ENCODE measurements around the gene FLRT2.

DNA sequence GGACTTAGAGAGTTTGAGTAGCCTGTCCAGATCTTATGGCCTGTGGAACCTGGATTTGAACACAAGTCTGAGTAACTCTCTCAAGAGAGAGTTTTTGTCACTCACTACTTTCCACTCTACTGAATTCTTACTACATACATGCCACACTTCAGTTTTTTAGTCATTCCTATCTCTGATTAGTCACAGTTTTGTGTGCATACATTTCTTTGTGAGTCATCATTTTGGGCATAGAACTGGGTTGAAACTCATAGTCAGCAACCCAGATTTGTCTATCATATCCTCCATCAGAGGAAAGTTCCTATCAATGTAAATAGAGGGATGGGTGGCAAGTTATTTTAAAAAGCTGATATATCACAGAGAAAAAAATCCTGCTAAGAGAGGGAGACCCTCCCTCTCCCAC, 42.9 kb downstream of the FLRT2 start:
- TF ChIP-seq CTCF (IDR thresholded peaks at IDR 0.05) (no peak), POLR2AphosphoS5 (IDR thresholded peaks at IDR 0.05; ENCODE audit: low read depth, low read length) (no peak), TCF7L2 (IDR thresholded peaks at IDR 0.05; ENCODE audit: low read depth, low read length) (no peak), SIN3A (IDR thresholded peaks at IDR 0.05; ENCODE audit: borderline replicate concordance, insufficient read depth, low read depth, low read length) (no peak)
- TF ChIP-seq, protein P1, sequence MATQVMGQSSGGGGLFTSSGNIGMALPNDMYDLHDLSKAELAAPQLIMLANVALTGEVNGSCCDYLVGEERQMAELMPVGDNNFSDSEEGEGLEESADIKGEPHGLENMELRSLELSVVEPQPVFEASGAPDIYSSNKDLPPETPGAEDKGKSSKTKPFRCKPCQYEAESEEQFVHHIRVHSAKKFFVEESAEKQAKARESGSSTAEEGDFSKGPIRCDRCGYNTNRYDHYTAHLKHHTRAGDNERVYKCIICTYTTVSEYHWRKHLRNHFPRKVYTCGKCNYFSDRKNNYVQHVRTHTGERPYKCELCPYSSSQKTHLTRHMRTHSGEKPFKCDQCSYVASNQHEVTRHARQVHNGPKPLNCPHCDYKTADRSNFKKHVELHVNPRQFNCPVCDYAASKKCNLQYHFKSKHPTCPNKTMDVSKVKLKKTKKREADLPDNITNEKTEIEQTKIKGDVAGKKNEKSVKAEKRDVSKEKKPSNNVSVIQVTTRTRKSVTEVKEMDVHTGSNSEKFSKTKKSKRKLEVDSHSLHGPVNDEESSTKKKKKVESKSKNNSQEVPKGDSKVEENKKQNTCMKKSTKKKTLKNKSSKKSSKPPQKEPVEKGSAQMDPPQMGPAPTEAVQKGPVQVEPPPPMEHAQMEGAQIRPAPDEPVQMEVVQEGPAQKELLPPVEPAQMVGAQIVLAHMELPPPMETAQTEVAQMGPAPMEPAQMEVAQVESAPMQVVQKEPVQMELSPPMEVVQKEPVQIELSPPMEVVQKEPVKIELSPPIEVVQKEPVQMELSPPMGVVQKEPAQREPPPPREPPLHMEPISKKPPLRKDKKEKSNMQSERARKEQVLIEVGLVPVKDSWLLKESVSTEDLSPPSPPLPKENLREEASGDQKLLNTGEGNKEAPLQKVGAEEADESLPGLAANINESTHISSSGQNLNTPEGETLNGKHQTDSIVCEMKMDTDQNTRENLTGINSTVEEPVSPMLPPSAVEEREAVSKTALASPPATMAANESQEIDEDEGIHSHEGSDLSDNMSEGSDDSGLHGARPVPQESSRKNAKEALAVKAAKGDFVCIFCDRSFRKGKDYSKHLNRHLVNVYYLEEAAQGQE (IDR thresholded peaks at IDR 0.05; ENCODE audit: insufficient read depth in 1 of 2, low read depth in 2 of 2, low read length in 1 of 2) = no peak
